Choroid plexus epithelial cell (primary cell): ENCODE data around the gene BRINP1.

Experiments
- DNase-seq: peaks from one replicate; pipeline ENCODE4 v3.0.0-alpha.2; 2010; ENCODE audit warnings: low read depth
- H3K4me3 ChIP-seq: 2 replicates; pipeline ENCODE4 v1.5.1; 2011; ENCODE audit warnings: low read depth, mild to moderate bottlenecking, control low read depth, low read length, moderate library complexity
- TF ChIP-seq, protein P1 (sequence below): conservative IDR thresholded peaks from 2 replicates; pipeline ENCODE4 v1.5.1; 2011; ENCODE audit warnings: low read depth, mild to moderate bottlenecking, control low read depth, inconsistent platforms, low read length, moderate library complexity

The BRINP1 gene

DNA sequence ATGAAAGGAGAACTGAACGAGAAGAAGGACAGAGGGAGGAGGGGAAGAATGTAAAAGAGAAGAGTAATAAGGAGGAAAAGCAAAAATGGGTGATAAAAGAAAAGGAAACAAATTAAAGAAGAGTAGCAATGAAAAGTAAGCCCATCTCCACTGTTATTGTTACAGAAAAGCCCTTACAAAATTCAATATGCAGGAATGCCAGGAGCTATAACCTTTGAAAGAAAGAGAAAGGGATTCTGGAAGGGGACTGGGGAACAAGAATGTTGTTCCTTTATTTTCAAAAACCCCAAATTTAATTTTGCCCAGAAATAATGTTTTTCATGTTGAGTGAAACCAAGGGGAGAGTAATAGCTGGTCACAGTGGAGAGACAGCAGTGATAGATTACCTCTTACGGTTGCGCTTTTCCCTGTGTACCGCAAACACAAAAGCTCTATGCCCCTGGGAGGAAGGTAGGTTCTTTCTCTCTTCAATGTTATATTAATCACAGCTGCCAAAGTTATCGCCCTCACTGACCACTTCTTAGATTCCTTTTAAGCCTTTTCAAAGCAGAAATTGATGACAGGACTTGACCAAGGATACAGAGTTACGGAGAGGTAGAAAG, 86.7 kb downstream of the BRINP1 start:
- no peak for DNase-seq
- no peak overlapping the region for H3K4me3 ChIP-seq
- TF ChIP-seq, protein P1, sequence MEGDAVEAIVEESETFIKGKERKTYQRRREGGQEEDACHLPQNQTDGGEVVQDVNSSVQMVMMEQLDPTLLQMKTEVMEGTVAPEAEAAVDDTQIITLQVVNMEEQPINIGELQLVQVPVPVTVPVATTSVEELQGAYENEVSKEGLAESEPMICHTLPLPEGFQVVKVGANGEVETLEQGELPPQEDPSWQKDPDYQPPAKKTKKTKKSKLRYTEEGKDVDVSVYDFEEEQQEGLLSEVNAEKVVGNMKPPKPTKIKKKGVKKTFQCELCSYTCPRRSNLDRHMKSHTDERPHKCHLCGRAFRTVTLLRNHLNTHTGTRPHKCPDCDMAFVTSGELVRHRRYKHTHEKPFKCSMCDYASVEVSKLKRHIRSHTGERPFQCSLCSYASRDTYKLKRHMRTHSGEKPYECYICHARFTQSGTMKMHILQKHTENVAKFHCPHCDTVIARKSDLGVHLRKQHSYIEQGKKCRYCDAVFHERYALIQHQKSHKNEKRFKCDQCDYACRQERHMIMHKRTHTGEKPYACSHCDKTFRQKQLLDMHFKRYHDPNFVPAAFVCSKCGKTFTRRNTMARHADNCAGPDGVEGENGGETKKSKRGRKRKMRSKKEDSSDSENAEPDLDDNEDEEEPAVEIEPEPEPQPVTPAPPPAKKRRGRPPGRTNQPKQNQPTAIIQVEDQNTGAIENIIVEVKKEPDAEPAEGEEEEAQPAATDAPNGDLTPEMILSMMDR: no peak

DNA sequence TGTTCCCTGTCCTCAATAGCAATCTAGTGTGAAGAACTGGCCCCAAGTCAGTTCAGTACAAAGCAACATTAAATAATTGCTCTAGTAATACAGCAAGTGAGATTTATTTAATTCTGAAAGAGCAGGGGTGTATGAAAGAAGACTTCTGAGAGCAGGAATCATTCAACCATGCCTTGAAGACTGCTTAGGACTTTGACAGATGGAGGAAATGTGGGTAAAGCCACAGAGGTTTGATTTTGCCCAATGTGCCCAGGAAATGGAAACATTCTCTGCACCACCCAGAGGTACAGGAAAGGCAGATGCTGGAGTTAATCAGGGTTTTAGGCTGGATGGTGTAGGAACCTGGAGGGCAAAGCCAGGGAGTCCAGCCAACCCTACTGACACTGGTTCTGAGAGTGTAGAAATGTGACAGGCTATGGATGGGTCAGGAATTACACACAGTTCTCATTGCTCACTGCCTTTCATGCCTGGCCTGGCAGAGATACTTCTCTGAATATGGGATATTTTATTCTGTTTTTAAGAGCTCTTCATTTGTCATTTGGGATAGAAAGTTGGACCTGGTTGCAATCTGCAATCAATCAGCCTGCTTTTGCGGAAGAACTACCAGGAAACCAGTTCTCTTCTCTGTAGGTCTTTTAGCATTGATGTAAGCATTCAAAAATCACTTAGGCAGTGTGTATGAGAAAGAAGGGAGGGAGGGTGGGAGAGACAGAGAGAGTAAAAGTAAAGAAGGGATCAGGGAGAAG, 88.3 kb downstream of the BRINP1 start:
- H3K4me3 ChIP-seq: no peak overlapping the region
- DNase-seq: no peak
- TF ChIP-seq, protein P1: no peak

DNA sequence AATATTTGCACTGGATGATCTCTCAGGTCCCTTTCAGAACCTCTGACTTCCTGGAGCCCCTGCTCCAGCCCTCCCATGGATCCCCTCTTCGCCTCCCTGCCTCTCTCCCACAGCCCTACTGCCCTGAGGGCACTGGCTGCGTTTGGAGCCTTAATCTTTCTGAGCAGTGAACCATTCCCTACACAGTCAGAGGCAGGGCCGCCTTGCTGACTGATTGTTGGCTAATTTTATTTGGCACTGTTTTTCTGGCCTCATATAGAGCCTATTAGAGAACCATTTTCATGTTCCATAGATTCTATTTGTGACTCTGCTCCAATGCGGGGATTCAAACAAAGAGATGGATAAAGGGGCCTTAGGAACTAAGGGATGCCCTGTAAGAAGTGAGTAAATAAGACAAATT, 91.1 kb downstream of the BRINP1 start:
- no peak overlapping the region for H3K4me3 ChIP-seq
- no peak for DNase-seq
- TF ChIP-seq, protein P1: no peak

DNA sequence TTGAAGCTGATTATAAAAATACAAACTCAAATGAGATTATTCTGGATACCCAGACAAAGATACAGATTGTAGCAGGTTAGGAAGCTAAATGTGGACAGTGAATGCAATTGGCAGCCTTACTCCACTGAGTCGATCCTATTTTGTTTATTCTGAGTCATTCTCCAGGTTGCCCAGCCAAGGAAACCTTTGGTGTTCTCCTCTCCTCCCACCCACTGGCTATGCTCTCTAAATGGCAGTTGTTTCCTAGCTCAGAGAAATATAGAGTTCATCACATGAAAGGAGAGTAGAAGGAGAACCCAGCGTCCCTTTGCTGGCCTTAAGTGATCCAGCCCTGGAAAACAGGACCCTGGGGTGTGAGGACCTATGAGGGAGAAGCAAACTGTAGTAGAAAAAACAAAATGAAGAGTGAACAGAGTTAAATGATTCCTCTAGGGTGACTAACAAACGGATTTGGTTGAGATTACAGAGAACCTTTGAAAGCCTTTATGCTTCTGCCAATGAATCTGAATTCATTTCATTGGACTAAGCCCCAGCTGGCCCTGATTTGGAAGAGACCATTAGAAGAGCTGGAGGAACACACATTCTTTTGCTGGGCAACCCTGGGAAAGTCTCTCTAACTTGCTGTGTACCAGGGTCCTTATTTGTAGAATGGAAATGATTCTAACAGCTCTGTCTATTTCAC, 95.1 kb downstream of the BRINP1 start:
- no peak overlapping the region for H3K4me3 ChIP-seq

DNA sequence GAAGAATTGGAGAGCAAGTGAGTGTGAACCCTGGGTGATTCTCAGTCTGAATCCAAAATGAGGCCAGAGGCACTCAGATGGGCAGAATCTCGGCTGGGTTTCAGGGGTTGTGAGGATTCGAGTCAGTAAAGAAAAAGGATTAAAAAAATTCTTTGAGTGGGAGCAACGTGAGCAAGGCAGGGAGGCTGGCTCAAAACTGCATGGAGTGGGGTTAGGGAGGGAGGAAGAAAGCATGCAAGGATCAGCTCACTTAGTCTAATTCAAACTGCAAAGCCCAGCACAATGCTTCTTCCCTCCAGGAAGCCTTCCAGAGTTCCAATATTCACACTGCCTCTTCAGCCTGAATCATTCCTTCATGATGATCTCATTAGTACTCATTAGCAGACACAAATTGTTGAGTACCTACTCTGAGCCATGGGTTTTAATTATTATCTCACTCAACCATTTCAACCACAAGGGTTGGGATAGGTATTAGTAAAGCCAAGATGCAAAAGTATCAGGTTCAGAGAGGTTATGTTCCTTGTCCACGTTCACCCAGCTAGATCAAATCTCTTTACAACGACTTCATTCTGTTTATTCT, 95.8 kb downstream of the BRINP1 start:
- TF ChIP-seq, protein P1: no peak
- no peak for DNase-seq
- no peak overlapping the region for H3K4me3 ChIP-seq

More for the DNA sequence above, 95.1 kb downstream of the BRINP1 start:
- TF ChIP-seq, protein P1: no peak
- no peak for DNase-seq

DNA sequence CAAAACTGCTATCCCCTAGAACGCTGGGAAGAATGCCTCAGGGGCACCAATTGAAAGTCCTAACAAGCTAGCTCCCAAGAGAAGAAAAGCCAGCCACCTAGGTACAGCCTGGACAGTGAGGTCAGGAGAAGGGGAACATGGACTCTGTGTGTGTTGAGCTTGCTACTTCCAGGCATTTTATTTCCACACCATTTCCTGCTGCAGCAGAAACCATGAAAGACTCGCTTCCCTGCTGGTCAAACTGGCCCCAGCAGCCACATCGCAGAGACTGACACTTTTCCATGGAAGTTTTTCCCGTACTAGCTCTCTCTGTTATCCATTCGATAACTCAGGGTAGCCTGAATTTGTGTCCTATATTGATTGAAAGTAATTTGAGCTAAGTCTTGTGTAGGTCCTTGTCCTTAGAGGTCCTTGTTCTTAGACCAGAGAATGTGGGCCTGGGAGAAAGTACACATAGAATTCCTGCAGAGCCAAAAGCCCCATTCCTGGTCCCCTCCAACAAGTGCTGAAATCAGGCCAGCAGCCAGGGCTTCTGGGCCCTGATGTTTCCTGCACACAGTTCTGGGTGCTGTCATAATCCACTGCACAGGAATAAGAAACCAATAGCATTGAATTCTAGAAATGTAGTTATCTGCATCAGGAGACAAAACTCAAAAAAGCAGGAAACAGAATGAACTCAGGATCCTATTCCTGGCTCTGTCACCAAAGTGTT, 96.6 kb downstream of the BRINP1 start:
- TF ChIP-seq, protein P1: no peak
- no peak overlapping the region for H3K4me3 ChIP-seq
- DNase-seq: no peak
